Progenitor cell of endocrine pancreas (in vitro differentiated cells): ENCODE measurements around the gene RAI14. TPM values are rescaled to one million over a fixed set of nuclear protein-coding genes. Genes with fewer than 3 reads are reported as not detected.
A peak's percentile ranks its signal among the peaks of the same experiment; 100 is the strongest.

ENCODE experiments used
- DNase-seq: peaks from one replicate; pipeline ENCODE4 v3.0.0; 2021; ENCODE audit warnings: low spot score; ENCODE audit not compliant: unreplicated experiment
- H3K27ac Mint-ChIP-seq: 2 replicates; pipeline ENCODE4 v1.8.0; 2021; ENCODE audit warnings: mild to moderate bottlenecking, moderate library complexity, mixed read lengths
- H3K27me3 Mint-ChIP-seq: 2 replicates; pipeline ENCODE4 v1.8.0; 2021; ENCODE audit warnings: mixed read lengths
- H3K36me3 Mint-ChIP-seq: 2 replicates; pipeline ENCODE4 v1.8.0; 2022; ENCODE audit warnings: mixed read lengths; ENCODE audit not compliant: insufficient read depth
- H3K4me1 Mint-ChIP-seq: 2 replicates; pipeline ENCODE4 v1.8.0; 2021; ENCODE audit warnings: low read depth, mixed read lengths
- H3K4me3 Mint-ChIP-seq: 2 replicates; pipeline ENCODE4 v1.8.0; 2021; ENCODE audit warnings: low read depth, mild to moderate bottlenecking, moderate library complexity, mixed read lengths
- H3K9me3 Mint-ChIP-seq: 2 replicates; pipeline ENCODE4 v1.8.0; 2021; ENCODE audit warnings: low read depth, mixed read lengths
- total RNA-seq: library from RNA; stranded (reverse); gene quantifications from 2 replicates; pipeline ENCODE4 v1.2.1, GENCODE V29; 2021
- TF ChIP-seq, protein P1 (sequence below): fragments of 200-600 bp; sonication (generic); IDR thresholded peaks from one replicate; pipeline ENCODE4 v1.5.0; 2021; ENCODE audit warnings: antibody characterized with exemption, mild to moderate bottlenecking; ENCODE audit not compliant: unreplicated experiment

The RAI14 gene
- total RNA-seq, 1 donor from 2014 or later = 121 TPM

DNA sequence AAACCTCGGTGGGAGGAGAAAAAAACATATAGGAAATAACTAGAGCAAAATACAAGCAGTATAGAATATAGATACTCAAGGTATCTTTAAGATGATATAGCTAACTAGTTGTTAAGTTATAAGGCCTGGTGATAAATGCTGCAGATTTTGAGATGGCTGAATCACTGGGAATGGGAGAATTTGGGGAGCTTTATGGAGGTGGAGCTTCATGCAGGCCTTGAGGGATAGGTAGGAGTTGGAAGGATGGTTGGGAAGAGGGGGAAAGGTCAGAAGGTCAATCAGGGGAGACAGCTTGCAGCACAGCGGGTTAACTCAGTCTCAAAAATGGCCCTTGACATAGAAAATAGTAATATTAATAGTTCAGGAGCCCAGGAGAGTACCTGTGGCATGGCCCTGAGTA, 34.8 kb downstream of the RAI14 start:
- Mint-ChIP-seq H3K9me3 (no peaks in the 10 kb centered on the region), H3K36me3 (peaks cover 20% of the 10 kb centered on the region), H3K27me3 (no peaks in the 10 kb centered on the region), H3K27ac (peak overlapping the region; percentile 29), H3K4me3 (no peak overlapping the region), H3K4me1 (peaks cover 36% of the 10 kb centered on the region)
- no peak for DNase-seq
- TF ChIP-seq, protein P1, sequence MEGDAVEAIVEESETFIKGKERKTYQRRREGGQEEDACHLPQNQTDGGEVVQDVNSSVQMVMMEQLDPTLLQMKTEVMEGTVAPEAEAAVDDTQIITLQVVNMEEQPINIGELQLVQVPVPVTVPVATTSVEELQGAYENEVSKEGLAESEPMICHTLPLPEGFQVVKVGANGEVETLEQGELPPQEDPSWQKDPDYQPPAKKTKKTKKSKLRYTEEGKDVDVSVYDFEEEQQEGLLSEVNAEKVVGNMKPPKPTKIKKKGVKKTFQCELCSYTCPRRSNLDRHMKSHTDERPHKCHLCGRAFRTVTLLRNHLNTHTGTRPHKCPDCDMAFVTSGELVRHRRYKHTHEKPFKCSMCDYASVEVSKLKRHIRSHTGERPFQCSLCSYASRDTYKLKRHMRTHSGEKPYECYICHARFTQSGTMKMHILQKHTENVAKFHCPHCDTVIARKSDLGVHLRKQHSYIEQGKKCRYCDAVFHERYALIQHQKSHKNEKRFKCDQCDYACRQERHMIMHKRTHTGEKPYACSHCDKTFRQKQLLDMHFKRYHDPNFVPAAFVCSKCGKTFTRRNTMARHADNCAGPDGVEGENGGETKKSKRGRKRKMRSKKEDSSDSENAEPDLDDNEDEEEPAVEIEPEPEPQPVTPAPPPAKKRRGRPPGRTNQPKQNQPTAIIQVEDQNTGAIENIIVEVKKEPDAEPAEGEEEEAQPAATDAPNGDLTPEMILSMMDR = no peak

DNA sequence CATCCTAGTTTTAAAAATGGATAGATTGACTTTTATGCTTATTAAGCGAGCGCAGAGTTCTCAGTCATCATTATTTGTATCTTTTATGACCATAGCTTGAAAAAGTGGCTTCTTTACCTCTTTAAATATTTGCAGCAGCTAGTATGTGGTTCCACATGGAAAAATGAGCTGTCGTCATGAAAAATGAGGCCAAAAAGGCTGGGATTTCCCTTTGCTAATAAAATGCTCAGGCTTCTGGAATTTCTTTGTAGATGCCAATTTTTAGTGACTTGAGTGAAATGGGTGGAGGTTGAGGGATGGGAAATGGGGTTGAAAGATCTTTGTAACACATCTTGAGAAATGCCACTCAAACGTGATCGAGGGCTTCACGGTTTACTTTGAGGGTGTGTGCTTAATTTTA, 35.2 kb downstream of the RAI14 start:
- H3K4me1 Mint-ChIP-seq = peaks cover 32% of the 10 kb centered on the region
- no peaks in the 10 kb centered on the region for H3K27me3 Mint-ChIP-seq
- TF ChIP-seq, protein P1 = no peak
- no peak for DNase-seq
- H3K9me3 Mint-ChIP-seq = no peaks in the 10 kb centered on the region
- peaks cover 20% of the 10 kb centered on the region for H3K36me3 Mint-ChIP-seq
- H3K27ac Mint-ChIP-seq = no peak overlapping the region
- H3K4me3 Mint-ChIP-seq = no peak overlapping the region

DNA sequence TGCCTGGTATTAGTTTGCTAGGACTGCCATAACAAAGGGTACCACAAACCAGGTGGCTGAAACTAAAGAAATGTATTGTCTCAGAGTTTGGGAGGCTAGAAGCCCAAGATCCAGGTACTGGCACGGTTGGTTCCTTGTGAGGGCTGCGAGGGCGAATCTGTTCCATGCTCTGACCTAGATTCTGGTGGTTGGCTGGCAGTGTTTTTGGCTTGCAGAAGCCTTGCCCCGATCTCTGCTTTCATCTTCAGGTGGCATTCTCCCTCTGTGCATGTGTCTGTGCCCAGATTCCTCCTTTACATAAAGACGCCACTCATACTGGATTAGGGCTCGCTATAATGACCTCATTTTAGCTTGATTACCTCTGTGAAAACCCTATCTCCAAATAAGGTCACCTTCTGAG, 36.7 kb downstream of the RAI14 start:
- no peak overlapping the region for H3K4me3 Mint-ChIP-seq
- H3K9me3 Mint-ChIP-seq = no peaks in the 10 kb centered on the region
- no peak overlapping the region for H3K27ac Mint-ChIP-seq
- H3K36me3 Mint-ChIP-seq = peaks cover 19% of the 10 kb centered on the region
- DNase-seq = no peak
- TF ChIP-seq, protein P1 = no peak
- H3K27me3 Mint-ChIP-seq = no peaks in the 10 kb centered on the region
- H3K4me1 Mint-ChIP-seq = peaks cover 22% of the 10 kb centered on the region

DNA sequence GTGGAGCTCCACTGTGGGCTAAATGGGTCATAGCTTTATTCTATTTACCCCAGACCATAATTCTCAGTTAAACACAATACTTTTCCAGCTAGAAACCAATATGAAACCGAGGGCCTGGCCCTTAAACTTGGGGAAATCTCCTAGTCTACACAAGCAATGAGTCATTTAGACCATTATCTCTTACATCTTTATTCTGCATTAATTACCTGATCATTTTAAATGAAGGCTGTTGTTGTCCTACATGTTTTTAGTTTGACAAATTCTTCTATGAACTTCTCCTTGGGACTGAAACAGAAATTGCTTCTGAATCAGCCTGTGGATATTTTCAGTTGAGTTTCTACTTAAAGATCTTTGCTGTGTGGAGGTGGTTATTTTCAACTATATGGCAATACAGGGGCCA, 37.9 kb downstream of the RAI14 start:
- no peaks in the 10 kb centered on the region for H3K27me3 Mint-ChIP-seq
- DNase-seq = no peak
- peaks cover 20% of the 10 kb centered on the region for H3K4me1 Mint-ChIP-seq
- H3K27ac Mint-ChIP-seq = no peak overlapping the region
- no peaks in the 10 kb centered on the region for H3K9me3 Mint-ChIP-seq
- peaks cover 13% of the 10 kb centered on the region for H3K36me3 Mint-ChIP-seq
- H3K4me3 Mint-ChIP-seq = no peak overlapping the region
- TF ChIP-seq, protein P1 = no peak

DNA sequence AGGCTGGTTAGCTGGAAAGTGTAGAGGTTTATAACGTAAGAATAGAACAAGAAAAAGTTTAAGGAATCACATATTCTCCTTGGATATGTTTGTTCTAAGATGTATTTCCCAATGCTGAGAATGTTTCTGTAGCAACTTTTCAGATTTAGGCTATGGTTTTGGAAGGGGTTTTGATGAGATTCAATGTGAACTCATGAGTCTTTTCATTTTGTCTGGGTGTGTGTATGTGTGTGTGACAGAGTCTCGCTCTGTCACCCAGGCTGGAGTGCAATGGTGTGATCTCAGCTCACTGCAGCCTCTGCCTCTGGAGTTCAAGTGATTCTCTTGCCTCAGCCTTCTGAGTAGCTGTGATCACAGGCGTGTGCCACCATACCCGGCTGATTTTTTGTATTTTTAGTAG, 38.6 kb downstream of the RAI14 start:
- Mint-ChIP-seq H3K27ac (peak overlapping the region; percentile 57), H3K4me1 (peaks cover 24% of the 10 kb centered on the region), H3K9me3 (no peaks in the 10 kb centered on the region)

More for the DNA sequence above, 38.6 kb downstream of the RAI14 start:
- Mint-ChIP-seq H3K4me3 (no peak overlapping the region), H3K36me3 (peaks cover 13% of the 10 kb centered on the region), H3K27me3 (no peaks in the 10 kb centered on the region)
- DNase-seq = no peak
- TF ChIP-seq, protein P1 = no peak
